Subcutaneous adipose tissue (tissue), 4 donors: ENCODE results near the gene HNRNPAB. TPM values are rescaled to one million over a fixed set of nuclear protein-coding genes. Genes with fewer than 3 reads are reported as not detected.

Experiments
- total RNA-seq, 4 donors: library from RNA; depleted of rRNA; stranded (reverse); fragments of >200 nt; gene quantifications; one replicate each; pipeline ENCODE4 v1.1.0, GENCODE V29; 2016
- TF ChIP-seq, protein P1 (sequence below): fragments of 450-650 bp; IDR thresholded peaks from one replicate; pipeline ENCODE4 v1.5.1; 2016; ENCODE audit warnings: low read depth, mild to moderate bottlenecking, control low read depth, antibody characterized with exemption, moderate library complexity

HNRNPAB gene
- total RNA-seq, 4 donors from 2014 or later: 52.0 to 108 (median 63.8) TPM

DNA sequence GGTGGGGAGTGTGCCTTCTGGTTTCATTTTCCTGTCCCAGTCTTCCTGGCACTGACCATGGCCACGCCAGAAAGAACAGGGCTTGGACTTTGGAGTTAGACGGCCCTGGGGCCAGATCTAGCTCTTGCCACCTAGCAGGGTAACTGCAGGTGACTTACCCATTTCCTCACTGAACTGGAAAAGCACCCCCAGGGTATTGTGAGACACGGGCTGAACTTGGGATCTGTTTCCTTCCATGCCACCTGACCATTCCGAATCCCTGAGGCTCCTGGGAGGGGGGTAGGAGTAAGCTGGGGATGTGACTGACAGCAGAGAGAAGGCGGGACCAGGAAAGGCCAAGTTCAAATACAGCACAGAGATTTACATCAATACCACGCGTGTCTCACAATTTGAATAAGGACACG lies 9.4 kb downstream of the HNRNPAB start:
- TF ChIP-seq, protein P1, sequence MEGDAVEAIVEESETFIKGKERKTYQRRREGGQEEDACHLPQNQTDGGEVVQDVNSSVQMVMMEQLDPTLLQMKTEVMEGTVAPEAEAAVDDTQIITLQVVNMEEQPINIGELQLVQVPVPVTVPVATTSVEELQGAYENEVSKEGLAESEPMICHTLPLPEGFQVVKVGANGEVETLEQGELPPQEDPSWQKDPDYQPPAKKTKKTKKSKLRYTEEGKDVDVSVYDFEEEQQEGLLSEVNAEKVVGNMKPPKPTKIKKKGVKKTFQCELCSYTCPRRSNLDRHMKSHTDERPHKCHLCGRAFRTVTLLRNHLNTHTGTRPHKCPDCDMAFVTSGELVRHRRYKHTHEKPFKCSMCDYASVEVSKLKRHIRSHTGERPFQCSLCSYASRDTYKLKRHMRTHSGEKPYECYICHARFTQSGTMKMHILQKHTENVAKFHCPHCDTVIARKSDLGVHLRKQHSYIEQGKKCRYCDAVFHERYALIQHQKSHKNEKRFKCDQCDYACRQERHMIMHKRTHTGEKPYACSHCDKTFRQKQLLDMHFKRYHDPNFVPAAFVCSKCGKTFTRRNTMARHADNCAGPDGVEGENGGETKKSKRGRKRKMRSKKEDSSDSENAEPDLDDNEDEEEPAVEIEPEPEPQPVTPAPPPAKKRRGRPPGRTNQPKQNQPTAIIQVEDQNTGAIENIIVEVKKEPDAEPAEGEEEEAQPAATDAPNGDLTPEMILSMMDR: no peak

DNA sequence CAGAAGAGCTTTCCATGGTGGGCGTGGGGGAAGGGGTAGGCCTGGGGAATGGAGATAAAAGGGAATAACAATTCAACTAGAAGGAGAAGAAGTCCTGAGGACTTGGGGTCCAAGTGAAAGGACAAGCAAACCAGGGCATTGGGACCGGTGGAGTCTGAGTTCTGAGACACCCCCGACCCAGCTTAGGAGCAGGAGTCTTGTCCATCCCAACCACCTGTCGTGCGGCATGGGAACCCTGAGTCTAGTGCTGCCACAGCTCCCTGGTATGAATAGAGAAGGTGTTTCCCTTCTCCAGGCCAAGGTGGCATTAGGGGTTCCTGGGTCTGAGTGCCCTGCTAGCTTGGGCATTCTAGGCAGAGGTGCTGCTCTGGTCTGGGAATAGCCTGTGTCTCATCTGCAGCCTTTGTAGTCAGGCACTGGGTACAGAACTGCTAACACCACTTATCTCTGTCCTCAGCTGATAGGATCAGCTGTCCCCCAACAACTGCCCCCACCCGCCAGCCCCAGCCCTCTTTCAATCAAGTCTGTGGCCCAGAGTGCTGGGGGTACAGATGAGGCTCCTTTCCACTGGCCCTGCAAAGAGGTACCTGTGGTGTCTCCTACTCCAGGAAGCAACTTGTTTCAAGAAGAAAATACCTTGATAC lies 9.9 kb downstream of the HNRNPAB start:
- TF ChIP-seq, protein P1: no peak

DNA sequence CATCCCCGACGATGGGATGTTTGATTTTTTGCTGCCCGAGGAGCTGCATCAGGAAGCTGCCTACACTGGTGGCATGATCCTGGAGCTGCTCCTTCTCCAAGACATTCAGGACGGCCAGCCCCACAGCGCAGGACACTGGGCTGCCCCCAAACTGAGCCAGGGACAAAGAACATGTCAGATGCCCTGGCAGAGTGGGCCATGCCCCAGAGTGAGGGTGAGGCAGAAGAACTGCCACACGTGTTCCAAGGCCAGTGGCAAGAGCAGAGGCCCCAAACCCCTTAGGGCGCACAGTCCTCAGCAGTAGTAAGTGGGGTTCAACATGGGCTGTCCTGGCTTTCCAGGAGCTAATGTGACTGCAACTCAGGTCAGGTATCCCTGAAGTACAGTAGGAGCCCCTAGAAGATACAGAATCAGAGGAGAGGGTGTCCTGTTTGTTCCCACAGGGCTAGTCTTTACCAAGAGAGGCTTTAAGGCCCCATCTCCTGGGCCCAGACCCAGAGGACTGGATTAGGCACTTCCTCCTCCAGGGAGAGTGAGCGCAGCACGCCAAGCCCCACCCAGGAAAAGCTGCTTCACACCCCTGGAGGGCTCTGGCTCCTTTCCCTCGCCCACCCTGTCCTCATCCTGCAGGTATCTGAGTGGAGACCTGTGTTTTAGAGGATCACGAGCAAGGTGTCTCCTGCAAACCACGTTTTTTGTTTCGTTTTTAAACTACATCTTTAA lies 11.1 kb downstream of the HNRNPAB start:
- TF ChIP-seq, protein P1: no peak

DNA sequence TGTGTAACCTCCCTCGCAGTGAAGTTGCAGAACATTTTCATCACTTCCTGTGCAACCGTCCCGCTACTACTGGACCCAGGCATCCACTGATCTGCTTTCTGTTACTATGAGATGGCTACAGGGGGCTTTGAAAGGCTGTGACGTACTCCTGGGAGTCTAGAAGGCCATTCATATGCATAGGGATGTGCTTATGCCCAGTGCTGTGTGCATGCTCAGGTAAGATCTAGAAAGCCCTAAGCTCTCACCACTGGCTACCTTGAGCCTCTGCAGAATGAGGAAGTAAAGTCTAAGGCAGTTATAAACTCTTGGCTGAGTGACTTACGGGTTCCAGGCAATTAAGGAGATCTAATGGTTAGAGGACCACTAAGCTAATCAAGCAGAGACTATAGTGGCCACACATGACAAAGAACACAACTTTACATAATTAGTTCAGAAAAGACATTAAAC lies 11.8 kb downstream of the HNRNPAB start:
- TF ChIP-seq, protein P1: no peak

DNA sequence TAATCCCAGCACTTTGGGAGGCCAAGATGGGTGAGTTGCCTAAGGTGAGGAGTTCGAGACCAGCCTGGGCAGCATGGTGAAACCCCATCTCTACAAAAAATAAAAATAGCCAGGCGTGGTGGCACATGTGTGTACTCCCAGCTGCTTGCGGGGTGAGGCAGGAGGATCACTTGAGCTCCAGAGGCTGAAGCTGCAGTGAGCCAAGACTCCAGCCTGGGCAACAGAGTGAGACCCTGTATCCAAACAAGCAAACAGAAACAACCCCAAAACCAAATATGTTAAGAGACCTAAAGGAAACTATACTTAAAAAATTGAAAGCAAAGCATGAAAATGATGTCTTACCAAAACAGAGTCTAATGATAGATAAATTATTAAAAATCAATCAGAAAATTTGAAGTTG lies 12.4 kb downstream of the HNRNPAB start:
- TF ChIP-seq, protein P1: no peak

DNA sequence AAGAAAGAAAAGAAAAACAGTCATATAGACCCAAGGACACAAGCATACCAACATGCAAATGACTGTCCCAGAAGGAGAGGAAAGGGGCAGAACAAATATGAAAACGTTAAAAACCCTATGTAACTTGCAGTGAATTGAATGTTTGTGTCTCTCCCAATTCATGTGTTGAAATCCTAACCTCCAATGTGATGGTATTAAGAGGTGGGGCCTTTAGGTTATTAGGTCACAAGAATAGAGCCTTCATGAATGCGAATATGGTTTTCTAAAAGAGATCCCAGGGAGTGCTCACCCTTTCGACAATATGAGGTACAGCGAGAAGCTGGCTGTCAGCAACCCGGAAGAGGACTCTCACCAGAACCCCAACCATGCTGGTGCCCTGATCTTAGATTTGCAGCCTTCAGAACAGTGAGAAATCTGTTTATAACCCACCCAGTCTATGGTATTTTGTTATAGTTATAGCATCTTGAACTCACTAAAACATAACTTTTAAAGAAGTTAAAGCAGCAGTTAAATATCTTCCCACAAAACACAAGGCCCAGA lies 14.0 kb downstream of the HNRNPAB start:
- TF ChIP-seq, protein P1: no peak

DNA sequence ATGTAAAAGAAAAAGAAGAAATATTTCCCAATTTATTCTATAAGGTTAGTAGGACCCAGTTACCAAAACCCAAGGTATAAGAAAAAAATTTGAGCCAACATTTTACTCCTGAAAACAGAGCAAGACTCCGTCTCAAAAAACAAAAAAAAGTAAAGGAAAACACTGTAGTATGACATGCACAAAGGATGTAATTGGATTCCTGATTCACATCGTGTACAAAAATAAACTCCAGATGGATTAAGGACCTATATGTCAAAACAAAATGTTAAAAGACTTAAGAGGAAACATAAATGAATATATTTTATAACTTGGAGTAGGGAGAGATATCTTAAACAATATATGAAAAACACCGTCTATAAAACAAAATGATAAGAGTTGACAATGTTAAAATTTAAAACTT lies 14.5 kb downstream of the HNRNPAB start:
- TF ChIP-seq, protein P1: no peak
